ENCODE results near the gene CDCP1. TPM values are rescaled to one million over a fixed set of nuclear protein-coding genes. Genes with fewer than 3 reads are reported as not detected.

CDCP1 gene
- total and polyA plus RNA-seq, 3 experiments from 2014 or later, result 0.71 to 0.96 TPM; not detected in 1

DNA sequence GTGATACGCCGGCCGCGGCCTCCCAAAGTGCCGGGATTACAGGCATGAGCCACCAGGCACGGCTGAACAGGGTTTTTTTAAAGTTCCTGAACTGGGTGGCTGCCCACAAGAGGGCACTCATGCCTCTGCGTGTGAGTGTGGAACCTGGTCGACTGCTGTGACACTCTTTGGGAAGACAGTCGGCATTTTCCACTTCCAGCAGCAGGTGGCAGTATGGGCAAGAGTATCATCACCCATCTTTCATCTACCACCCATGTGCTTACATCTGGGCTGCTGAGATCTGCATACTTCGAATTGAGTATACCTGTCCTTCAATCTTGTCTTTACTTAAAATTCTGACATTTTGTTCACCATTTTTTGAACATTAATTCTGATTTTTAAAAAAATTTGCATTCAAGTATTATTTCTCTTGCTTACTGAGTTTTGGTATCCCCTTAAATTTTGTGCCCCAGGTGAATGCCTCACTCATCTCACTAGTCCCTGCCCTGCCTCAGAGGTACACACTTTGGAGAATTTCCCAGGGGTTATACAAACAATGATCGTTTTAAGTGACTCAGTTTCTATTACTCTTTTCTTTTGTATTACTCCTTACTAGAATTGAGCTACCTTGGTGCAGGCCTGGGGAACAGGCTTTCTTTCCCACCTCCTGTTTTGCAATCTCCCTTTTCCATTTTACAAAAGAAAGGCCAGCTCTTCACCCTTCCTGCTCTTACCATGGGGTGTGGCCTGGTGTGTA lies 108.3 kb downstream of the CDCP1 start:
- H3K27me3 ChIP-seq (ENCODE audit: insufficient read depth, low read length, poor library complexity, severe bottlenecking), result peaks cover 8% of the 10 kb centered on the region
- no peak overlapping the region for H3K27ac ChIP-seq (ENCODE audit: low read depth, low read length)
- ChIA-PET POLR2A (no interaction called here), CTCF (interaction anchor here (0.6 to 11.6 kb wide), 8 partner anchors 10 to 461 kb away, joined by 3 to 181 read pairs (median 4); partner anchors contain the start of genes EXOSC7 and ZDHHC3)
- no peaks in the 10 kb centered on the region for H3K36me3 Mint-ChIP-seq
- peak overlapping the region in 4 of 7 donors; percentile 20 to 75 (median 36) for H3K4me3 Mint-ChIP-seq
- H3K9me3 Mint-ChIP-seq, result no peaks in the 10 kb centered on the region
- peak overlapping the region in 1 of 8 donors; percentile 83 for H3K27ac Mint-ChIP-seq
- peaks cover 18 to 34% (median 22%) of the 10 kb centered on the region in 3 donors for H3K4me1 Mint-ChIP-seq
- H3K36me3 ChIP-seq (ENCODE audit: insufficient read depth, low read length), result no peaks in the 10 kb centered on the region
- peaks cover 33% of the 10 kb centered on the region for H3K4me1 ChIP-seq (ENCODE audit: insufficient read depth, low read length)
- H3K9me3 ChIP-seq (ENCODE audit: low read length), result no peaks in the 10 kb centered on the region
- H3K27me3 Mint-ChIP-seq, result peaks cover 33 to 43% of the 10 kb centered on the region in 2 donors
- no peak overlapping the region for H3K4me3 ChIP-seq (ENCODE audit: low read length)
- peak; percentile 76 to 91 (median 82) for DNase-seq

GRCh38 chr3:45035441-45036301 lies 110.5 kb downstream of the CDCP1 start:
- CTCF ChIA-PET, result interaction anchor here (1.2 to 11.6 kb wide), 5 partner anchors 14 to 182 kb away, joined by 3 to 181 read pairs (median 4); no protein-coding TSS in a partner anchor

DNA sequence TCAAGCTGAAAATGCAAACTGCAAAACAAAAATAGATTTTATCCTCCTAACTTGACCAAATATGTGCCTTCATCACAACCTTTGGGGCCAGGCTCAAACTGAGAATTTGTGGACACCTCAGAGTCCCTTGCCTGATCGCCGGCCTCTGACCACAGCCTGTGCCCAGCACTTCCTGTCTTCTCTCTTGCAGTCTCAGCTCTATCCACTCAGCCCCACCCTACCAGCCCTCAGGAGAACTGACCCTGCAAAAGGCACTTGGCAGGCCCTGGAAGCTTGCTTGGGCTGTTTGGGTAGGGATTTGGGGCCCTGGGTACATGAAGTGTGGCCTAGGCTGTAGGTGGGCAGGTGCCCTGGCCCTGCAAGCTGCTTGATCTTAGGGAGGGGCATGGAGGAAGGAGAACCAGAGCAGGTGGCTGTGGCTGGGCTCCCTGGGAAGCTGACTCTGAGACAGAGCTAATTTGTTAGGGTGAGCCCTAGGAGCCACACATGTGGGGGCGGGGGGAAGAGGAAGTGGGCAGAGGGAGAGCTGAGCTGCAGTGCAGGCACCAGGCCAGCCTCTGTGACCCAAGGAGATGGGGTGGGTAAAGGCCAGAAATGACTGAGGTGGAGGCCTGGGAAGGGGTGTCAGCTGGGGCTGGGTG lies 111.4 kb downstream of the CDCP1 start:
- H3K4me3 ChIP-seq (ENCODE audit: low read length), result no peak overlapping the region
- DNase-seq, result no peak
- Mint-ChIP-seq H3K4me1 (peaks cover 18 to 34% (median 22%) of the 10 kb centered on the region in 3 donors), H3K36me3 (peaks cover 0 to 8% (median 2%) of the 10 kb centered on the region in 3 donors), H3K27me3 (peaks cover 39 to 67% of the 10 kb centered on the region in 2 donors), H3K9me3 (no peaks in the 10 kb centered on the region), H3K27ac (no peak overlapping the region), H3K4me3 (peak overlapping the region in 2 of 7 donors; percentile 17 to 20)
- ChIA-PET CTCF (interaction anchor here (1.3 to 1.8 kb wide), 3 partner anchors 8 to 176 kb away, joined by 3 to 7 read pairs (median 6); no protein-coding TSS in a partner anchor), POLR2A (no interaction called here)
- H3K27ac ChIP-seq (ENCODE audit: low read depth, low read length), result no peak overlapping the region
- H3K4me1 ChIP-seq (ENCODE audit: insufficient read depth, low read length), result peaks cover 14% of the 10 kb centered on the region
- peaks cover 14% of the 10 kb centered on the region for H3K27me3 ChIP-seq (ENCODE audit: insufficient read depth, low read length, poor library complexity, severe bottlenecking)
- H3K9me3 ChIP-seq (ENCODE audit: low read length), result no peaks in the 10 kb centered on the region
- no peaks in the 10 kb centered on the region for H3K36me3 ChIP-seq (ENCODE audit: insufficient read depth, low read length)

More at GRCh38 chr3:45035441-45036301, 110.5 kb downstream of the CDCP1 start:
- Mint-ChIP-seq H3K4me3 (peak overlapping the region in 6 of 7 donors; percentile 28 to 78 (median 68)), H3K27ac (no peak overlapping the region), H3K36me3 (peaks cover 0 to 8% (median 2%) of the 10 kb centered on the region in 3 donors), H3K27me3 (peaks cover 36 to 60% of the 10 kb centered on the region in 2 donors), H3K9me3 (no peaks in the 10 kb centered on the region), H3K4me1 (peaks cover 18 to 34% (median 22%) of the 10 kb centered on the region in 3 donors)
- POLR2A ChIA-PET, result no interaction called here
- H3K27me3 ChIP-seq (ENCODE audit: insufficient read depth, low read length, poor library complexity, severe bottlenecking), result peaks cover 8% of the 10 kb centered on the region
- H3K27ac ChIP-seq (ENCODE audit: low read depth, low read length), result no peak overlapping the region
- peak in 1 of 5 donors; percentile 22 for DNase-seq
- H3K4me3 ChIP-seq (ENCODE audit: low read length), result no peak overlapping the region
- no peaks in the 10 kb centered on the region for H3K9me3 ChIP-seq (ENCODE audit: low read length)
- no peaks in the 10 kb centered on the region for H3K36me3 ChIP-seq (ENCODE audit: insufficient read depth, low read length)
- peaks cover 14% of the 10 kb centered on the region for H3K4me1 ChIP-seq (ENCODE audit: insufficient read depth, low read length)

DNA sequence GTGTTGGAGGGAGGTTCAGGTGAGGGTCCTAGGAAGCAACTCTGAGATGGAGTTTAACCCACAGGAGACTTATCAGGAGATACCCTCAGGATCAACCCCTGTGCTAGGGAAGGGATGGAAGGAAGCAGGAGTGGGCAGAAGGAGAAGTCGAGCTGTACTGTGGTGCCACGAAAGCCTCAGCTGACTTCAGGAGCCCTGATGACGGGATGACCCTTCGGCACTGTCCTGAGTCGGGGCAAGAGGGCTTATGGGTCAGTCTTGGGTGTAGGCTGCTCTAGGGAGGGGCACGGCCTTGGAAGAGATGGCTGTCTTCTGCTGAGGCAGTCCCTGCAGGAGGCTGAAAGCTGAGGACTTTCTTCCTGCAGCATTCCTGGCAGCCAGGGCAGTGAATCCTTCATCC lies 112.4 kb downstream of the CDCP1 start:
- peaks cover 14% of the 10 kb centered on the region for H3K4me1 ChIP-seq (ENCODE audit: insufficient read depth, low read length)
- H3K27me3 ChIP-seq (ENCODE audit: insufficient read depth, low read length, poor library complexity, severe bottlenecking), result peaks cover 14% of the 10 kb centered on the region
- Mint-ChIP-seq H3K4me3 (peak overlapping the region in 1 of 7 donors; percentile 6), H3K9me3 (no peaks in the 10 kb centered on the region), H3K27me3 (peaks cover 38 to 73% of the 10 kb centered on the region in 2 donors), H3K36me3 (peaks cover 0 to 8% (median 2%) of the 10 kb centered on the region in 3 donors), H3K27ac (peak overlapping the region in 1 of 8 donors; percentile 22), H3K4me1 (peaks cover 18 to 34% (median 22%) of the 10 kb centered on the region in 3 donors)
- ChIA-PET POLR2A (no interaction called here), CTCF (interaction anchor here (1.3 to 1.8 kb wide), 3 partner anchors 9 to 177 kb away, joined by 3 to 7 read pairs (median 6); no protein-coding TSS in a partner anchor)
- no peak overlapping the region for H3K4me3 ChIP-seq (ENCODE audit: low read length)
- no peak overlapping the region for H3K27ac ChIP-seq (ENCODE audit: low read depth, low read length)
- H3K9me3 ChIP-seq (ENCODE audit: low read length), result no peaks in the 10 kb centered on the region
- no peaks in the 10 kb centered on the region for H3K36me3 ChIP-seq (ENCODE audit: insufficient read depth, low read length)
- no peak for DNase-seq

Other genes with a start within 250 kb of the CDCP1 start
- gene ZDHHC3, start 170.2 kb downstream of the CDCP1 start, total RNA-seq, result 10 to 100 TPM; 40.9 to 41.8 TPM
- gene ZDHHC3, start 170.2 kb downstream of the CDCP1 start, polyA plus RNA-seq, result 46.3 TPM
- 10 to 100 TPM; 86.4 to 89.6 TPM for gene EXOSC7, start 170.1 kb downstream of the CDCP1 start, total RNA-seq
- gene EXOSC7, start 170.1 kb downstream of the CDCP1 start, polyA plus RNA-seq, result 42.1 TPM
- gene CLEC3B, start 120.1 kb downstream of the CDCP1 start, total RNA-seq, result under 1 TPM in 1 of 2 experiments, not detected in 1; 0.24 TPM
- gene CLEC3B, start 120.1 kb downstream of the CDCP1 start, polyA plus RNA-seq, result not detected
- under 1 TPM; 0.11 to 0.13 TPM for gene TMEM158, start 79.9 kb upstream of the CDCP1 start, total RNA-seq
- gene TMEM158, start 79.9 kb upstream of the CDCP1 start, polyA plus RNA-seq, result not detected
- gene LARS2, start 242.2 kb upstream of the CDCP1 start, total RNA-seq, result 10 to 100 TPM; 45.7 to 47.6 TPM
- gene LARS2, start 242.2 kb upstream of the CDCP1 start, polyA plus RNA-seq, result 9.3 TPM